Spinal cord (tissue), 10 donors: Measurements from ENCODE around the gene GLRX. TPM values are rescaled to one million over a fixed set of nuclear protein-coding genes. Genes with fewer than 3 reads are reported as not detected.
A peak's percentile ranks its signal among the peaks of the same experiment; 100 is the strongest.

Experiments
- DNase-seq, 6 donors: peaks; one replicate each; pipeline versions ENCODE4 v3.0.0 to v3.0.0-alpha.2; 2013 to 2015; ENCODE audit warnings: low spot score in 6 of 6, low read depth in 4 of 6
- H3K27ac ChIP-seq: one replicate; pipeline ENCODE4 v1.5.1; 2013; ENCODE audit warnings: low read depth, low read length, control low read depth
- H3K27me3 ChIP-seq: one replicate; pipeline ENCODE4 v1.6.1; 2013; ENCODE audit warnings: low read length; ENCODE audit not compliant: control insufficient read depth, insufficient read depth
- H3K36me3 ChIP-seq: one replicate; pipeline ENCODE4 v1.6.1; 2013; ENCODE audit warnings: low read length; ENCODE audit not compliant: control insufficient read depth, insufficient read depth
- H3K4me1 ChIP-seq: one replicate; pipeline ENCODE4 v1.6.1; 2013; ENCODE audit warnings: low read length; ENCODE audit not compliant: control insufficient read depth, insufficient read depth
- H3K4me3 ChIP-seq: one replicate; pipeline ENCODE4 v1.5.1; 2013; ENCODE audit warnings: low read depth, low read length, control low read depth
- H3K9me3 ChIP-seq: one replicate; pipeline ENCODE4 v1.6.1; 2013; ENCODE audit warnings: low read length; ENCODE audit not compliant: control insufficient read depth, insufficient read depth
- WGBS: methylation state at CpG from one replicate; pipeline ENCODE4 v1.1.5; 2013; ENCODE audit warnings: missing lambda C conversion rate; ENCODE audit not compliant: insufficient coverage; 5-methylcytosine and 5-hydroxymethylcytosine counted together
- polyA plus RNA-seq, 2 donors: library from polyadenylated mRNA; unstranded; fragments of 120-200 nt; gene quantifications; one replicate each; pipeline ENCODE4 v1.2.1, GENCODE V29; 2013; ENCODE audit not compliant: insufficient read length in 2 of 2
- total RNA-seq, 2 donors: library from RNA; depleted of rRNA in 1 of 2; stranded (reverse); fragments of 120-200 nt in 1 of 2; fragments of >200 nt in 1 of 2; gene quantifications; one replicate each; pipeline versions ENCODE4 v1.2.3 to v1.2.4, GENCODE V29; 2013 to 2014
- donor health status: healthy.

Gene GLRX
- total and polyA plus RNA-seq, 4 donors, result 8.4 to 37.4 (median 21.8) TPM

DNA sequence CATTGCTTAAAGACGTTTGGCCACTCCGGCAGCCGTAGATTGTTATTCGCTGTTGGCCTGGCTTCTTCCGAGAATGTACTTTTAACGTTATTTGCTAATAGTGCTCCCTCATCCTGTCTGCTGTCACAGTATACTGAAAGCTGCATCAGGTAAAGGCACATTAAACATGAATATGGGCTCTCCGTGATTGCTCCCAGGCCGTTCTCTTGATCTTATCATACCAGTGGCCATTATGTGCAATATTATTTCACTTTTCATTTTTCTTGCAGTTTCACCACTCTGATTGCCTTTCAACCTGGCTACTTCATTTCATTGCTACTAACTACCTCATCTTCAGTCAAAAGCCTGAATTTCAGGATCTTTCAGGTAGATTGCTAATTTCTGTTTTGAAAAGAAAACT, 34.0 kb downstream of the GLRX start:
- 90% methylated on average over 8 of the region's 8 CpGs for WGBS
- H3K27ac ChIP-seq, result no peak overlapping the region
- no peak for DNase-seq

DNA sequence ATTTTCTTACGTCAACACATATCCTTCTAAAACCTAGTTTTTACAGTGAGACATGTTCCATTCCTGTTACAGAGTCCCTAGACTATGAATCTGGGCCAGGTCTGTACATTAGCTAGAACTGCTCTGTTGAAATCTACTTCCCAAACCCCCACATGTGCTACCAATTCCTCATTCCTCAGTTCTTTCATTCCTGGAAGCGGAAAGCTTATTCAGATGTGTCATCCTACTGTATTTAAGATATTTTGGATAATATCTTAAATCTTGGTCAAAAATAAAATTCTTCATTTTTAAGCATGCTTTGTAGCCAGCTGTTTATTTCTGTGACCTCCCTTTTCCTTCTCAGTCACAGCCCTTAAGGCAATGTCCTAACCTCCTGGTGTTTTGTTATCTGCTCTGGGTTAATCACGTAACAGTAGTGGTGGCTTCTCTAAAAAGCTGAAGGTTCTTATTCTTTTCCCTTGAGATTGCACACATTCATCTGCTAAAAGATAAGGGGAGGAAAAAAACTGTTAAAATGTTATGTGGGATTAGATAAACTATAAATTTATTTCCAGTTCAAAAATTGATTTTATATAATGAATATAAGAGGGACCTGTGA, 35.6 kb downstream of the GLRX start:
- no peaks in the 10 kb centered on the region for H3K9me3 ChIP-seq
- no peak overlapping the region for H3K4me3 ChIP-seq
- no peak for DNase-seq
- H3K4me1 ChIP-seq, result no peaks in the 10 kb centered on the region
- WGBS, result no CpG with 5 or more reads among the region's 3 CpGs
- H3K27ac ChIP-seq, result no peak overlapping the region
- H3K27me3 ChIP-seq, result no peaks in the 10 kb centered on the region
- H3K36me3 ChIP-seq, result no peaks in the 10 kb centered on the region

More for the DNA sequence above, 34.0 kb downstream of the GLRX start:
- Histone ChIP-seq H3K36me3 (no peaks in the 10 kb centered on the region), H3K4me3 (no peak overlapping the region), H3K9me3 (no peaks in the 10 kb centered on the region), H3K27me3 (no peaks in the 10 kb centered on the region), H3K4me1 (no peaks in the 10 kb centered on the region)

DNA sequence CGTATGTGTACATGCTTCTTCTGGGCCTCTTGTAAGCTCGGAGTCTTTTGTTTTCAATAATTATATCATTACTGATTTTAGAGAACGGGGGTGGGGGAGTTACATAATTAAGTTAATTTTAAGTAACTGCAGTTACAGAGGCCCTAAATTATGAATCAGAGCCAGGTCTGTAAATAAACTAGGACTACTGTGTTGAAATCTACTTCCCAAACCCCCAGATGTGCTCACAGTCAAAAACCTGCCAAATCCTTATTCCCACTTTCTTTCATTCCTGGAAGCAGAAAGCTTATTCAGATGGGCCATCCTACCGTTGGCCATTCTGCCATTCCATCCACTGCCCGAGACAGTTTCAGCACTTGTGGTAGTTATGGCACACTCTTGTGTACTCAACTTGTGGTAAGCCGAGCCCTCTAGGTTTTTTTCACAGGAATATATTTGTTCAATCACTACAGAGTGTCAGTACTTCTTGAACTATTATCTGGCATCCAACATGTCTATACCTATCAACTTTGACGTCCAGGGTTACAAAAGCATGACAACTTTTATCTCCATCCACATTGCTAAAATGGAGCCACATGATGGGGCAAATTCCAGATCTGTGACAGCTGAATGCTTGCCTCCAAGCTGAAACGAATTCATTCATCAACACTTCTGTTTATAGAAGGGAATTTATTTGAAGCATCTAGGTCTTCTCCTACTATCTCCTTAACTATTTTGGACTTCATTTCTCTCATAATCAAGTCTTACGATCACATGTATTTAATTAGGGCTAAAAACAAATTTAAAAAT, 37.8 kb downstream of the GLRX start:
- H3K27ac ChIP-seq, result no peak overlapping the region
- H3K27me3 ChIP-seq, result no peaks in the 10 kb centered on the region
- no peaks in the 10 kb centered on the region for H3K9me3 ChIP-seq
- no peak for DNase-seq
- 91% methylated on average over 4 of the region's 9 CpGs for WGBS
- H3K4me3 ChIP-seq, result no peak overlapping the region
- H3K4me1 ChIP-seq, result no peaks in the 10 kb centered on the region
- no peaks in the 10 kb centered on the region for H3K36me3 ChIP-seq

DNA sequence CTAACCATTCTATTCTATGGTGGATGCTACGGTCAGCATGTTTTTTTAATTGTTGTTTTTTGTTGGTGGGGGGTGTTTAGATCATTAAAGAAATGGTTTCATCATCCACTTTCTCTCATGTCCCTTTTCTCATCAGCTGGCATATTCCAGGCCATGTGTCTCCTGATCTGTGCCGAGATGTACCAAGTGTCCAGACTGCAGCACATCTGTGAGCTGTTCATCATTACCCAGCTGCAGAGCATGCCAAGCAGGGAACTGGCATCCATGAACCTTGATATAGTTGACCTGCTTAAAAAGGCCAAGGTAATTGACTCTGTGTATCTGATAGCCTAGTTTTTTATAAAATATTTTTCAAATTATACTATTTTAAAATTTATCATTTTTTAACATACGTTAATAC, 38.9 kb downstream of the GLRX start:
- H3K27ac ChIP-seq, result no peak overlapping the region
- H3K36me3 ChIP-seq, result no peaks in the 10 kb centered on the region
- H3K9me3 ChIP-seq, result no peaks in the 10 kb centered on the region
- WGBS, result 70% methylated on average over 1 of the region's 3 CpGs
- H3K4me1 ChIP-seq, result no peaks in the 10 kb centered on the region
- H3K27me3 ChIP-seq, result no peaks in the 10 kb centered on the region
- H3K4me3 ChIP-seq, result no peak overlapping the region
- DNase-seq, result no peak

DNA sequence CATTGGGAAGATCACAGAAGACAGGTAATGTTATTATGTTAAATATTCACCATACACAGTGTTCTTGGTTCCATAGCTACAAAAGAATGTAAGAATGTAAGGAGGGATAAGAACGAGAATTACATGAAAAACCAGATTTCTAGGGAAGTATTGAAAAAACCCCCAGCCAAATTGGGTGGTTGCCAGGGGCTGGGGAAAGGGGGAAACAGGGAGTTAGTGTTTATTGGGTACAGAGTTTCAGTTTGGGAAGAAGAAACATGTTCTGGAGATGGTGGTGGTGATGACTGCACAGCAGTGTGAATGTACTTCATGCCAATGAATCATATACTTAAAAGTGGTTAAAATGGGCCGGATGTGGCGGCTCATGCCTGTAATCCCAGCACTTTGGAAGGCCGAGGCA, 40.3 kb downstream of the GLRX start:
- H3K27ac ChIP-seq, result no peak overlapping the region
- H3K4me3 ChIP-seq, result no peak overlapping the region
- H3K27me3 ChIP-seq, result no peaks in the 10 kb centered on the region
- H3K36me3 ChIP-seq, result no peaks in the 10 kb centered on the region
- no peaks in the 10 kb centered on the region for H3K9me3 ChIP-seq
- DNase-seq, result no peak
- no peaks in the 10 kb centered on the region for H3K4me1 ChIP-seq
- 100% methylated on average over 2 of the region's 4 CpGs for WGBS

DNA sequence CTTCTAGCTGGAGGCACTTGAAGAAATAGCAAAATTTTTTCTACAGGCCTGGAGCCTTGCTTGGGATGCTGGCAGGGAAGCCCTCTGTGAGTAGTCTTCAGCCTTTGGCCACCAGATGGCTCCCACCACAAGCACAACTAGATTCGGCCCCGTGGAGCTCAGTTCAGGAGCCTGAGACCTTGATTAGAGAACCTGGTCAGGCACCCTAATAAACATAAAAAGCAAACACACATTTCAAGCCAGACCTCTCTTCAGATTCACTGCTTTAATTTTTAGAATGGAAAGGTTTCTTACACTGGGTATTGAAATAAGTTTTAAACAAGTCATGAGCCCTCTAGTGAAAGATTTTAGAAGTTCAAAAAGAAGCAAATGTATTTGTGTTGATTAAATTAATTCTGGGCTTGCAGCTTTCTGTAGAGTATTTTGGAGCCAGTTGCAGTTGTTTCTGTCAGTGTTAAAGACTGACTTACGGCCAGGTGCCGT, 41.4 kb downstream of the GLRX start:
- no peaks in the 10 kb centered on the region for H3K36me3 ChIP-seq
- DNase-seq, result peak; percentile 40 to 87 (median 58)
- no peak overlapping the region for H3K4me3 ChIP-seq
- H3K4me1 ChIP-seq, result no peaks in the 10 kb centered on the region
- H3K27ac ChIP-seq, result no peak overlapping the region
- 80% methylated on average over 1 of the region's 4 CpGs for WGBS
- H3K9me3 ChIP-seq, result no peaks in the 10 kb centered on the region
- no peaks in the 10 kb centered on the region for H3K27me3 ChIP-seq

DNA sequence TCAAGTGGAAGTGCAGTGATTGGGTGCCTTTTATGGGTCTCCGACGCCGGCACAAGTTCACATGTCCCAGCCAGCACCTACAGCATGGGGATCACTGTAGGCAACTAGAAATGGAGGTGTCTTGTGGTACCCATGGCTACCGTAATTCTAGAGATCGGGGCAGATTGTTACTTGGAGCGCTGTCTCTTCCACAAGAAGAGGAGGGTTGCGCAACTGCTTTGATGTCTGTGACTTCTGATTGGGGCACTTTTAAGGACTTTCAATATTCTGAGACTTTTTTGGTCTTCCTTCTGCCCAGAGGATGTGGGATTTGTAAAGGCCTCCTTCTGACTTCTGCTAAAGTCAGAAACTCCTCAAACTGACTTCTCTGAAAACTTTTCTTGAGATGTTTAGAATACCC, 41.9 kb downstream of the GLRX start:
- Histone ChIP-seq H3K9me3 (no peaks in the 10 kb centered on the region), H3K36me3 (no peaks in the 10 kb centered on the region), H3K27me3 (no peaks in the 10 kb centered on the region), H3K4me3 (no peak overlapping the region), H3K4me1 (no peaks in the 10 kb centered on the region), H3K27ac (no peak overlapping the region)
- no peak for DNase-seq
- WGBS, result 88% methylated on average over 7 of the region's 7 CpGs

DNA sequence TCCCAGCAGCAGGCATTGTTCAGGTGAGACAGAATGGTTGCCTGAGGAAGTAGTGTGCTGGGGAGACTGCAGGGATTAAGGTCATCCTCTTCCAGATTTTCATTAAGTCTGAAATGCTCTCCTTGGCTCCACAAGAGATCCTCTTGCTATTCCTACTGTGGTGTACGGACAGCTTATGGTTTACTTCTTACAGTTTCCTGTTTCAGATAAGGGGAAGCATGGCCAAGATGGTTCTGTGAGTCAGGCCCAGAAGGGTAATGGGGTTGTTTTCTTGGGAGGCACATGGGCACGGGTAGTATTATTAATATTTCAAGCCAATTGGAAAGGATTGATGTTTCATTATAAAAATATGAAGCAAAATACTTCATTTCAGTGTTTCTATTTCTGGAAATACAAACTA, 42.9 kb downstream of the GLRX start:
- H3K4me1 ChIP-seq, result no peaks in the 10 kb centered on the region
- H3K36me3 ChIP-seq, result no peaks in the 10 kb centered on the region
- no peaks in the 10 kb centered on the region for H3K9me3 ChIP-seq
- WGBS, result 80% methylated on average over 1 of the region's 2 CpGs
- no peaks in the 10 kb centered on the region for H3K27me3 ChIP-seq
- H3K4me3 ChIP-seq, result no peak overlapping the region
- no peak overlapping the region for H3K27ac ChIP-seq
- no peak for DNase-seq

DNA sequence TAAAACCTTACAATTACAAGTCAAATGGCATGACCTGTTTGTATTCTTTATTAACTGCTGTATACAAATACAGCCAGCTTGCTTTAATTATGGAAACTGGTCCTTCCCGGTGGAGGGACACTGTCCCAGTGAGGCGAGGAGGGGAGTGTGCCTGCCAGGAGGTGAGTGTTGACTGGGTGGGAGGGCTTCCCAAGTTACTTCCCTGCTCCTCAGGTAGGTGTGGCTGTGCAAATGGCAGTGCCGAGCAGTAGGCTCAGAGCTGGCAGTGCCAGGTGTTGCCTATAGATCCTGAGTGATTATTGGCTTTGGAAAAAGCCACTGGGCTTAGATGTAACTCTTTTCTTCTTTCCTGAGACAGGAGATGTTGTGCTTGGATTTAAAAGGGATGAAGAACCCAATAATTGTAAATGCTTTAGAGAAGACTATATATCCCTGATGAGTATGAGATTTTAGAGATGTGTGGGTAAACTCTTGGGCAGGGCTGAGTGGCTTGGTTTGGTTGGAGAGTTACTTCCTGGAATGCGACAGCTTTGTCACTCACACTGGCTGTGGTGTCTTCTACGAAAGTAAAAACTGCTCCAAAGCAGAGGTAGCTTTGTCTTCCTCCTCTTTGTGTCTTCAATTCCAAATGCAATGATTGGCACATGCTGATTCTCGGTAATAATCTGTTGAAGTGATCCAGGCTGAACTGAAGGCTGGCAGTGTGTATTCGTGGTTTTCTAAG, 43.7 kb downstream of the GLRX start:
- H3K27ac ChIP-seq, result no peak overlapping the region

More for the DNA sequence above, 43.7 kb downstream of the GLRX start:
- no peak overlapping the region for H3K4me3 ChIP-seq
- H3K4me1 ChIP-seq, result no peaks in the 10 kb centered on the region
- no peaks in the 10 kb centered on the region for H3K27me3 ChIP-seq
- DNase-seq, result no peak
- 83% methylated on average over 7 of the region's 7 CpGs for WGBS
- H3K36me3 ChIP-seq, result no peaks in the 10 kb centered on the region
- H3K9me3 ChIP-seq, result no peaks in the 10 kb centered on the region
